GM12874 (cell line): ENCODE measurements around the gene NEUROD6.

Source experiments
- CTCF ChIP-seq: IDR thresholded peaks from 2 replicates; pipeline ENCODE4 v1.5.1; 2011; ENCODE audit warnings: low read depth, mild to moderate bottlenecking, control low read depth, low read length, moderate library complexity; ENCODE audit not compliant: insufficient read depth

The NEUROD6 gene

GRCh38 chr7:31341141-31341540, 615 bp upstream of the NEUROD6 start:
- no peak for TF ChIP-seq CTCF

- no peak for TF ChIP-seq CTCF
Observed at GRCh38 chr7:31340051-31340450, 475 bp downstream of the NEUROD6 start.

- no peak for TF ChIP-seq CTCF
Observed at GRCh38 chr7:31338706-31339105, 1.8 kb downstream of the NEUROD6 start.

- TF ChIP-seq CTCF = no peak
Observed at GRCh38 chr7:31337002-31337565, 3.4 kb downstream of the NEUROD6 start.

- 0 out of 2 replicates have a peak, but pooled peaks have one; percentile 2 for TF ChIP-seq CTCF
Observed at GRCh38 chr7:31336202-31337001, 4.1 kb downstream of the NEUROD6 start.

- TF ChIP-seq CTCF = no peak
Observed at GRCh38 chr7:31335884-31336201, 4.7 kb downstream of the NEUROD6 start.

- TF ChIP-seq CTCF = no peak
Observed at GRCh38 chr7:31335161-31335856, 5.2 kb downstream of the NEUROD6 start.
